HepG2 (cell line): ENCODE results near the gene TBC1D4. TPM values are rescaled to one million over a fixed set of nuclear protein-coding genes. Genes with fewer than 3 reads are reported as not detected.

ENCODE experiments used
- ATAC-seq: fragments of 200-7000 bp; cut with Tn5 transposase; 3 replicates; pipeline ENCODE4 v1.9.1; 2020; ENCODE audit warnings: mild to moderate bottlenecking, moderate library complexity
- BruUV-seq: library from RNA; stranded (reverse); fragments of 400-500 nt; replicated peaks from 2 replicates; lab custom pipeline; 2021; lab: Mats Ljungman, UMichigan
- CTCF ChIA-PET: fragments of 300-600 bp; formaldehyde crosslinking; extraction: SDS; loops from one replicate; lab custom pipeline; 2021; ENCODE audit warnings: low total read pairs, inconsistent platforms, low intra/inter-chr PET ratio; lab: Yijun Ruan, JAX
- POLR2A ChIA-PET: fragments of 350-600 bp; sonication (Branson Sonifier 250); formaldehyde crosslinking; loops from one replicate; lab custom pipeline; 2020; ENCODE audit warnings: antibody characterized with exemption, inconsistent platforms; lab: Yijun Ruan, JAX
- DNase-seq: peaks from one replicate; pipeline ENCODE4 v3.0.0-alpha.2; 2015; ENCODE audit warnings: low spot score
- FAIRE-seq: peaks from 3 replicates; lab custom pipeline; 2011; peaks lifted over from hg19 to GRCh38; lab: Jason Lieb, UNC
- H2AFZ ChIP-seq: one replicate; pipeline ENCODE4 v1.6.1; 2011; ENCODE audit warnings: low read length, inconsistent platforms
- H3K27ac ChIP-seq: fragments of 300-600 bp; 3 replicates; pipeline ENCODE4 v1.8.0; 2011; ENCODE audit warnings: mixed run types, mild to moderate bottlenecking, mixed read lengths, low read length, inconsistent platforms; ENCODE audit not compliant: insufficient read depth; ENCODE audit errors: extremely low read length
- H3K27me3 ChIP-seq, 2 experiments: fragments of 200-600 bp in 1 of 2; 2 replicates in 1 of 2; 3 replicates in 1 of 2; pipeline versions ENCODE4 v1.6.0 to v1.8.0; 2011; ENCODE audit warnings: low read length in 2 of 2, mild to moderate bottlenecking in 2 of 2, moderate library complexity in 2 of 2, inconsistent platforms in 1 of 2; ENCODE audit not compliant: insufficient read depth in 2 of 2, control insufficient read depth in 1 of 2
- H3K36me3 ChIP-seq, 2 experiments: fragments of 200-600 bp in 1 of 2; replicated peaks in 1 of 2; 2 replicates in 1 of 2; 3 replicates in 1 of 2; pipeline versions ENCODE4 v1.5.1 to v1.8.0; 2011; ENCODE audit warnings: low read length in 2 of 2, inconsistent platforms in 1 of 2; ENCODE audit not compliant: insufficient read depth in 2 of 2, control insufficient read depth in 1 of 2
- H3K4me1 ChIP-seq: 2 replicates; pipeline ENCODE4 v1.5.1; 2012; ENCODE audit warnings: low read length, inconsistent platforms; ENCODE audit not compliant: insufficient read depth
- H3K4me2 ChIP-seq: 2 replicates; pipeline ENCODE4 v1.6.0; 2011; ENCODE audit warnings: low read depth, low read length, inconsistent platforms
- H3K4me3 ChIP-seq, 3 experiments: fragments of 200-600 bp in 1 of 3; sonication (generic), shearing (Covaris generic) in 1 of 3; replicated peaks in 1 of 3; 2 replicates each; pipeline ENCODE4 v1.5.1; 2011 to 2016; ENCODE audit warnings: low read length in 3 of 3, inconsistent platforms in 2 of 3, low read depth in 2 of 3, mild to moderate bottlenecking in 2 of 3, control low read depth in 1 of 3, mixed read lengths in 1 of 3; ENCODE audit not compliant: insufficient read depth in 1 of 3
- H3K79me2 ChIP-seq: one replicate; pipeline ENCODE4 v1.6.1; 2011; ENCODE audit warnings: low read length, inconsistent platforms; ENCODE audit not compliant: insufficient read depth
- H3K9ac ChIP-seq: 2 replicates; pipeline ENCODE4 v1.6.0; 2011; ENCODE audit warnings: mild to moderate bottlenecking, low read depth, low read length, inconsistent platforms; ENCODE audit not compliant: insufficient read depth
- H3K9me3 ChIP-seq: 2 replicates; pipeline ENCODE4 v1.5.1; 2012; ENCODE audit warnings: mild to moderate bottlenecking, low read length
- H4K20me1 ChIP-seq: 2 replicates; pipeline ENCODE4 v1.6.0; 2011; ENCODE audit warnings: inconsistent platforms, mild to moderate bottlenecking, low read length, moderate library complexity; ENCODE audit not compliant: insufficient read depth
- ETV5 ChIP-seq: IDR thresholded peaks from 2 replicates; pipeline ENCODE4 v1.6.1; 2018; ENCODE audit warnings: missing biosample characterization, missing genetic modification reagents, inconsistent platforms, borderline replicate concordance
- GZF1 ChIP-seq: sonication (generic); formaldehyde crosslinking; IDR thresholded peaks from 2 replicates; pipeline ENCODE4 v1.5.1; 2020; ENCODE audit warnings: mild to moderate bottlenecking, missing genetic modification reagents
- NR2F6 ChIP-seq, 2 experiments: IDR thresholded peaks; 2 replicates each; pipeline ENCODE4 v1.6.1; 2016; ENCODE audit warnings: antibody characterized with exemption in 1 of 2, mild to moderate bottlenecking in 1 of 2
- RBM22 ChIP-seq: fragments of 200-400 bp; formaldehyde crosslinking; optimal IDR thresholded peaks from 2 replicates; pipeline ENCODE3; 2017; ENCODE audit warnings: mild to moderate bottlenecking, low read length, moderate library complexity
- XRCC5 ChIP-seq: fragments of 200-400 bp; formaldehyde crosslinking; optimal IDR thresholded peaks from 2 replicates; pipeline ENCODE3; 2017; ENCODE audit warnings: mild to moderate bottlenecking, low read length
- ZNF160 ChIP-seq: sonication (generic); formaldehyde crosslinking; IDR thresholded peaks from 2 replicates; pipeline ENCODE4 v1.8.0; 2022; ENCODE audit warnings: mild to moderate bottlenecking, inconsistent platforms, missing genetic modification reagents
- ZSCAN31 ChIP-seq: sonication (generic); formaldehyde crosslinking; IDR thresholded peaks from 2 replicates; pipeline ENCODE4 v1.5.0; 2020; ENCODE audit warnings: low read depth, mild to moderate bottlenecking, missing genetic modification reagents
- WGBS: methylation state at CpG from one replicate; pipeline ENCODE4 v1.1.6; 2017; ENCODE audit warnings: low lambda C conversion rate; 5-methylcytosine and 5-hydroxymethylcytosine counted together
- in situ Hi-C: cut with HindIII; loops from 2 replicates; pipeline ENCODE4 v1.10.0; 2017; ENCODE audit warnings: low pct_unique_long_range_greater_than_20kb; ENCODE audit not compliant: extremely low pct_ligation_motif_present
- intact Hi-C: fragments of 100-400 bp; cut with micrococcal nuclease; formaldehyde crosslinking; loops from one replicate; pipeline ENCODE4 v1.10.0; 2022; ENCODE audit not compliant: unreplicated experiment
- polyA plus RNA-seq, 8 experiments: library from polyadenylated mRNA; depleted of rRNA in 3 of 8; stranded (reverse) in 7 of 8; unstranded in 1 of 8; fragments of >200 nt; fragmentation: Illumina TruSeq in 4 of 8; extraction: Trizol in 4 of 8; gene quantifications; 2 replicates each; pipeline versions ENCODE4 v1.2.1 to v1.2.3, GENCODE V29; 2011 to 2016; ENCODE audit warnings: low read depth in 4 of 8, missing spikeins in 1 of 8, mixed read lengths in 1 of 8; ENCODE audit not compliant: insufficient read depth in 1 of 8
- total RNA-seq, 5 experiments: library from RNA; depleted of rRNA; stranded (reverse); fragments of >200 nt; fragmentation: Illumina TruSeq; extraction: Trizol; gene quantifications; 2 replicates each; pipeline ENCODE4 v1.2.3, GENCODE V29; 2016; ENCODE audit warnings: low read depth in 1 of 5
- TF ChIP-seq, protein P1 (sequence below): sonication (generic); formaldehyde crosslinking; IDR thresholded peaks from 2 replicates; pipeline ENCODE4 v1.8.1; 2023; ENCODE audit warnings: mild to moderate bottlenecking, moderate library complexity, missing genetic modification reagents
- TF ChIP-seq, protein P2 (sequence below): sonication (generic); formaldehyde crosslinking; IDR thresholded peaks from 2 replicates; pipeline ENCODE4 v1.8.0; 2023; ENCODE audit warnings: mild to moderate bottlenecking, missing genetic modification reagents
- TF ChIP-seq, protein P3 (sequence below): sonication (generic); formaldehyde crosslinking; conservative IDR thresholded peaks from 2 replicates; pipeline ENCODE4 v1.4.0; 2020; ENCODE audit warnings: mild to moderate bottlenecking, missing genetic modification reagents, moderate library complexity

Gene TBC1D4
- total and polyA plus RNA-seq, 2 of the 13 experiments (the other 11 are each of a cell fraction or from before 2014, with no cell fraction given): 35.9 to 64.4 TPM

DNA sequence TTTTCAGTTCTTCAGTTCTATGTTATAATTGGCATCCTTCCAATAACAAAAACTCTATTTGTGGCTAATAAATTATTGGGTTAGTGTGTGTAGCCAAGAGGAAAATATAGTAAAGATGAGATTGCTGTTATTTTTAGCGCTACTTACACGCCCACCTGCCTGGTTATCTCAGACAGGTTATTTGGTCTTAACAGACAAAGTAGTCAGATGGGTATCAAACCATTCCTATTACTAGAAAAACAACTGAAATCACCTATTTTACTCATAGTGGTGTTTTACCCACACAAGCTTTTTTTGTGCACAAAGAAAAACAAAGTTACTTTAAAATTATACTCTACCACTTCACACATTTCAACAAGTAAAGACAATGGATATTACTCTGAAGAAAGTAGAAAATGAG is 151.2 kb downstream of the TBC1D4 start:
- Histone ChIP-seq H3K9me3 (no peaks in the 10 kb centered on the region), H2AFZ (no peak overlapping the region), H3K4me2 (no peak overlapping the region)
- in situ Hi-C loops: no loop called here
- no peak for ATAC-seq
- POLR2A ChIA-PET: interaction anchor here (0.7 to 3.4 kb wide), 2 partner anchors 9 to 152 kb away, joined by 3 to 12 read pairs; partner anchors contain the start of gene TBC1D4
- TF ChIP-seq ZNF160 (CRISPR knock-in tag) (no peak), ZSCAN31 (no peak)
- TF ChIP-seq, all 625 proteins: peak for 0
- intact Hi-C loops: no loop called here
- Histone ChIP-seq H3K27ac (peak overlapping the region; percentile 63), H4K20me1 (no peaks in the 10 kb centered on the region), H3K9ac (no peak overlapping the region), H3K4me1 (peaks cover 52% of the 10 kb centered on the region), H3K4me3 (no peak overlapping the region), H3K79me2 (no peaks in the 10 kb centered on the region), H3K27me3 (no peaks in the 10 kb centered on the region), H3K36me3 (peaks cover 12 to 38% of the 10 kb centered on the region in 2 experiments)
- no TSS peak for BruUV-seq
- CTCF ChIA-PET: no interaction called here
- WGBS: 98% methylated on average over 2 of the region's 2 CpGs
- DNase-seq (no peak), FAIRE-seq (no peak)

DNA sequence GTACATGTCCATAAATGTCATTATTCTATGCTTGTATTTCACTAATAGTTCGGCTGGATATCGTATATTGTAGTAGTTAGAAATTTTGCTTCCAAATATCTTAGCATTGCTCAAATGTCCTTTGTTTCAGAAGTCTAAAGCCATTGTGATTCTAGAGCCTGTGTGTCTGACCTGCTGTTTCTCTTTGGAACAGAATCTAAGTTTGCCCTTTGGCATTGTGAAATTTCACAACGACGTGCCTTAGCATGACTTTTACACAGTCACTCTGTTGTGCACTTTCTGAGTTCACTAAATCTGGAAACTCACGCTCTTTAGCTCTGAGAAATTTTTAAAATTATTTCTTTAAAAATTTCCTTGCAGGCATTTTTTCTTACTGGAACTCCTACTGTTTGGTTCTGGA is 152.2 kb downstream of the TBC1D4 start:
- H4K20me1 ChIP-seq: no peaks in the 10 kb centered on the region
- TF ChIP-seq NR2F6 (IDR thresholded peaks at IDR 0.05) (no peak), NR2F6 (CRISPR knock-in tag; IDR thresholded peaks at IDR 0.05) (peak; percentile 46; the same call in 1 of the 2 replicates), XRCC5 (no peak), RBM22 (peak; percentile 34), ETV5 (CRISPR knock-in tag) (no peak), GZF1 (CRISPR knock-in tag) (no peak)
- TF ChIP-seq, protein P1, sequence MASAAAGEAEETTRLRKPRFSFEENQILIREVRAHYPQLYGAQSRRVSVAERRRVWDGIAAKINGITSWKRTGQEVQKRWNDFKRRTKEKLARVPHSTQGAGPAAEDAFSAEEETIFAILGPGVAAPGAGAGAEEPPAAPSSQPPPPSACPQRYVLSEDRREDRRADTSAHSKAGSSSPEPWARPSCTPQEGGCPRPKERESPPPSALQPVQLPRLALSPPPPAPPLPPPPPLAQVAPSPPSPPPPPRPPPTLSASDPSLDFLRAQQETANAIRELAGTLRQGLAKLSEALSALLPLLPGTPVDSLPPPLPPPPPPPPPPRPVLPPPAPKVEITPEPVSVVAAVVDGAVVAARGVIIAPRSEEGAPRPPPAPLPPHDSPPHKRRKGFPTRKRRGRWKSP (CRISPR knock-in tag): no peak
- TF ChIP-seq, protein P2, sequence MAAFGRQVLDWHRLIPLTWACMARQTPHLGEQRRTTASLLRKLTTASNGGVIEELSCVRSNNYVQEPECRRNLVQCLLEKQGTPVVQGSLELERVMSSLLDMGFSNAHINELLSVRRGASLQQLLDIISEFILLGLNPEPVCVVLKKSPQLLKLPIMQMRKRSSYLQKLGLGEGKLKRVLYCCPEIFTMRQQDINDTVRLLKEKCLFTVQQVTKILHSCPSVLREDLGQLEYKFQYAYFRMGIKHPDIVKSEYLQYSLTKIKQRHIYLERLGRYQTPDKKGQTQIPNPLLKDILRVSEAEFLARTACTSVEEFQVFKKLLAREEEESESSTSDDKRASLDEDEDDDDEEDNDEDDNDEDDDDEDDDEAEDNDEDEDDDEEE (CRISPR knock-in tag): no peak
- TF ChIP-seq, protein P3, sequence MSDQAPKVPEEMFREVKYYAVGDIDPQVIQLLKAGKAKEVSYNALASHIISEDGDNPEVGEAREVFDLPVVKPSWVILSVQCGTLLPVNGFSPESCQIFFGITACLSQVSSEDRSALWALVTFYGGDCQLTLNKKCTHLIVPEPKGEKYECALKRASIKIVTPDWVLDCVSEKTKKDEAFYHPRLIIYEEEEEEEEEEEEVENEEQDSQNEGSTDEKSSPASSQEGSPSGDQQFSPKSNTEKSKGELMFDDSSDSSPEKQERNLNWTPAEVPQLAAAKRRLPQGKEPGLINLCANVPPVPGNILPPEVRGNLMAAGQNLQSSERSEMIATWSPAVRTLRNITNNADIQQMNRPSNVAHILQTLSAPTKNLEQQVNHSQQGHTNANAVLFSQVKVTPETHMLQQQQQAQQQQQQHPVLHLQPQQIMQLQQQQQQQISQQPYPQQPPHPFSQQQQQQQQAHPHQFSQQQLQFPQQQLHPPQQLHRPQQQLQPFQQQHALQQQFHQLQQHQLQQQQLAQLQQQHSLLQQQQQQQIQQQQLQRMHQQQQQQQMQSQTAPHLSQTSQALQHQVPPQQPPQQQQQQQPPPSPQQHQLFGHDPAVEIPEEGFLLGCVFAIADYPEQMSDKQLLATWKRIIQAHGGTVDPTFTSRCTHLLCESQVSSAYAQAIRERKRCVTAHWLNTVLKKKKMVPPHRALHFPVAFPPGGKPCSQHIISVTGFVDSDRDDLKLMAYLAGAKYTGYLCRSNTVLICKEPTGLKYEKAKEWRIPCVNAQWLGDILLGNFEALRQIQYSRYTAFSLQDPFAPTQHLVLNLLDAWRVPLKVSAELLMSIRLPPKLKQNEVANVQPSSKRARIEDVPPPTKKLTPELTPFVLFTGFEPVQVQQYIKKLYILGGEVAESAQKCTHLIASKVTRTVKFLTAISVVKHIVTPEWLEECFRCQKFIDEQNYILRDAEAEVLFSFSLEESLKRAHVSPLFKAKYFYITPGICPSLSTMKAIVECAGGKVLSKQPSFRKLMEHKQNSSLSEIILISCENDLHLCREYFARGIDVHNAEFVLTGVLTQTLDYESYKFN (CRISPR knock-in tag): 0 out of 2 replicates have a peak, but pooled peaks have one; percentile 29

More for the DNA sequence above, 152.2 kb downstream of the TBC1D4 start:
- CTCF ChIA-PET: no interaction called here
- POLR2A ChIA-PET: interaction anchor here (3.4 kb wide), 1 partner anchor 10 kb away, joined by 12 read pairs; no protein-coding TSS in a partner anchor
- intact Hi-C loops: no loop called here
- Histone ChIP-seq H3K79me2 (no peaks in the 10 kb centered on the region), H2AFZ (no peak overlapping the region), H3K4me3 (no peak overlapping the region), H3K4me2 (no peak overlapping the region), H3K27ac (peak overlapping the region; percentile 63), H3K27me3 (no peaks in the 10 kb centered on the region), H3K4me1 (peaks cover 52% of the 10 kb centered on the region), H3K9me3 (no peaks in the 10 kb centered on the region), H3K9ac (no peak overlapping the region), H3K36me3 (peaks cover 6 to 36% of the 10 kb centered on the region in 2 experiments)
- DNase-seq (peak; percentile 70), ATAC-seq (peak; percentile 92), FAIRE-seq (peak; percentile 53)
- WGBS: 33% methylated on average over 5 of the region's 5 CpGs
- BruUV-seq: TSS peak; percentile 25
- in situ Hi-C loops: no loop called here
